Frontal cortex (tissue), 4 donors: ENCODE measurements around the gene DPYD. TPM values are rescaled to one million over a fixed set of nuclear protein-coding genes. Genes with fewer than 3 reads are reported as not detected.
A peak's percentile ranks its signal among the peaks of the same experiment; 100 is the strongest.

ENCODE experiments used
- DNase-seq, 2 donors: peaks; one replicate each; pipeline ENCODE4 v3.0.0; 2012; ENCODE audit warnings: low spot score in 2 of 2
- FAIRE-seq: peaks from 2 replicates; lab custom pipeline; 2012; peaks lifted over from hg19 to GRCh38; lab: Jason Lieb, UNC
- total RNA-seq: library from RNA; depleted of rRNA; stranded (reverse); fragments of >200 nt; gene quantifications from one replicate; pipeline ENCODE4 v1.2.3, GENCODE V29; 2014
- donor health status: control.
- donor health status: control.
- donor health status: control.

DPYD gene
- 51.4 TPM for total RNA-seq

GRCh38 chr1:97920832-97921571 is at the start of gene DPYD:
TSS of gene DPYD (minus strand) at chr1:97921034. CDS start at chr1:97920922, 112 bp downstream.
- DNase-seq, result peak; percentile 81
- FAIRE-seq, result no peak

GRCh38 chr1:97960470-97960869 is 39.6 kb upstream of the DPYD start:
- DNase-seq (no peak), FAIRE-seq (no peak)

- no peak for FAIRE-seq
- DNase-seq, result no peak
Observed at GRCh38 chr1:97947695-97948094, 26.9 kb upstream of the DPYD start.

- FAIRE-seq, result no peak
- DNase-seq, result no peak
Observed at GRCh38 chr1:97943354-97943753, 22.5 kb upstream of the DPYD start.

GRCh38 chr1:97942161-97943123 is 21.6 kb upstream of the DPYD start:
- FAIRE-seq, result no peak
- DNase-seq, result no peak

- FAIRE-seq (no peak), DNase-seq (no peak)
Observed at GRCh38 chr1:97938285-97938642, 17.4 kb upstream of the DPYD start.

- no peak for FAIRE-seq
- DNase-seq, result peak; percentile 3 to 14
Observed at GRCh38 chr1:97936976-97937375, 16.1 kb upstream of the DPYD start.

- FAIRE-seq (no peak), DNase-seq (no peak)
Observed at GRCh38 chr1:97934491-97934890, 13.7 kb upstream of the DPYD start.

- peak; percentile 26 for FAIRE-seq
- no peak for DNase-seq
Observed at GRCh38 chr1:97929874-97930851, 9.3 kb upstream of the DPYD start.

- FAIRE-seq, result no peak
- no peak for DNase-seq
Observed at GRCh38 chr1:97926017-97926708, 5.3 kb upstream of the DPYD start.

GRCh38 chr1:97925151-97925550 is 4.3 kb upstream of the DPYD start:
- DNase-seq (no peak), FAIRE-seq (no peak)

- no peak for DNase-seq
- no peak for FAIRE-seq
Observed at GRCh38 chr1:97923811-97924210, 3.0 kb upstream of the DPYD start.

GRCh38 chr1:97920276-97920831 is 480 bp downstream of the DPYD start:
- FAIRE-seq, result no peak
- DNase-seq, result peak in 1 of 2 donors; percentile 6

GRCh38 chr1:97919585-97920261 is 1.1 kb downstream of the DPYD start:
- DNase-seq (no peak), FAIRE-seq (peak; percentile 34)

GRCh38 chr1:97918961-97919360 is 1.9 kb downstream of the DPYD start:
- FAIRE-seq, result no peak

GRCh38 chr1:97913506-97914139 is 7.2 kb downstream of the DPYD start:
- FAIRE-seq (no peak), DNase-seq (no peak)

More at GRCh38 chr1:97918961-97919360, 1.9 kb downstream of the DPYD start:
- DNase-seq, result no peak

GRCh38 chr1:97911266-97912215 is 9.3 kb downstream of the DPYD start:
- FAIRE-seq, result no peak
- DNase-seq, result no peak
